ENCODE measurements around the gene CDKL4.

The CDKL4 gene

DNA sequence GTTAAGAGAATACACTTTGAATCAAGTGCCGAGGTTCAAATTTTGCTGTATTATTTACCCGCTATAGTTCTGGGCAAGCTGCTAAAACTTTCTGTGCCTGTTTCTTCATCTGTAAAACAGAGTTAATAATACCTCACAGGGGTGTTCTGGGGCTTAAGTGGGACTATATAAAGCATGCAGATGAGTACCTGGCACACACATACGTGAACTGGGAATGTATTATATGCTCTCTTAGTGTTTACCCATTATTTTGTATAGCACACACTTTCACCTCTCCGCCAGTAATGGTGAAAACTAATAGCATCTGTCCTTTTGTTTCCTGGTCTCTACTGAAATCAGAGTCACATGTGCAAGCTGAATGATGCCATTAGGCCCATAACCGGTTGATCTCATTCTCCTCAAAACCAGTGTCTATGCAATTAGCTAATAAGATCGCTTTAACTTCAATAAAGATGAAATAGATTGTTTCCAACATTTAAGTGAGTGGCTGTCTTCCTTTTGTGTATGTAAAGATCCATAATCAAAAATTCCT is 3.8 kb upstream of the CDKL4 start:
- Histone ChIP-seq H3K4me1 (ENCODE audit: control insufficient read depth, insufficient read depth, low read length) (no peaks in the 10 kb centered on the region), H3K27ac (ENCODE audit: extremely low read depth, low read depth, low read length) (no peak overlapping the region), H3K4me3 (ENCODE audit: low read depth, low read length) (no peak overlapping the region), H3K9me3 (ENCODE audit: control insufficient read depth, insufficient read depth, low read depth, low read length) (no peaks in the 10 kb centered on the region), H3K36me3 (ENCODE audit: control insufficient read depth in 2 of 2, insufficient read depth in 1 of 2, low read length in 2 of 2) (peaks cover 3 to 29% of the 10 kb centered on the region in 2 experiments; a peak in 2 of 3 replicates)
- ChIA-PET POLR2A (no interaction called here), CTCF (interaction anchor here (0.6 to 1.1 kb wide), 3 partner anchors 17 to 668 kb away, joined by 3 to 4 read pairs (median 4); no protein-coding TSS in a partner anchor)
- TF ChIP-seq OSR2 (tag by site-specific recombination; IDR thresholded peaks at IDR 0.05) (no peak), ZNF529 (tag by site-specific recombination; IDR thresholded peaks at IDR 0.05; ENCODE audit: insufficient replicate concordance) (no peak), SETDB1 (IDR thresholded peaks at IDR 0.05; ENCODE audit: insufficient read length, low read length) (no peak), ZSCAN23 (tag by site-specific recombination; IDR thresholded peaks at IDR 0.05) (no peak), ZNF677 (tag by site-specific recombination; IDR thresholded peaks at IDR 0.05) (no peak), ZNF585B (tag by site-specific recombination; IDR thresholded peaks at IDR 0.05) (no peak), MEIS1 (CRISPR knock-in tag; IDR thresholded peaks at IDR 0.05; ENCODE audit: borderline replicate concordance) (no peak), WT1 (tag by site-specific recombination; IDR thresholded peaks at IDR 0.05) (no peak), ZNF777 (tag by site-specific recombination; IDR thresholded peaks at IDR 0.05; ENCODE audit: borderline replicate concordance) (no peak)
- TF ChIP-seq, protein P1, sequence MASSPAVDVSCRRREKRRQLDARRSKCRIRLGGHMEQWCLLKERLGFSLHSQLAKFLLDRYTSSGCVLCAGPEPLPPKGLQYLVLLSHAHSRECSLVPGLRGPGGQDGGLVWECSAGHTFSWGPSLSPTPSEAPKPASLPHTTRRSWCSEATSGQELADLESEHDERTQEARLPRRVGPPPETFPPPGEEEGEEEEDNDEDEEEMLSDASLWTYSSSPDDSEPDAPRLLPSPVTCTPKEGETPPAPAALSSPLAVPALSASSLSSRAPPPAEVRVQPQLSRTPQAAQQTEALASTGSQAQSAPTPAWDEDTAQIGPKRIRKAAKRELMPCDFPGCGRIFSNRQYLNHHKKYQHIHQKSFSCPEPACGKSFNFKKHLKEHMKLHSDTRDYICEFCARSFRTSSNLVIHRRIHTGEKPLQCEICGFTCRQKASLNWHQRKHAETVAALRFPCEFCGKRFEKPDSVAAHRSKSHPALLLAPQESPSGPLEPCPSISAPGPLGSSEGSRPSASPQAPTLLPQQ (tag by site-specific recombination; IDR thresholded peaks at IDR 0.05) = no peak

DNA sequence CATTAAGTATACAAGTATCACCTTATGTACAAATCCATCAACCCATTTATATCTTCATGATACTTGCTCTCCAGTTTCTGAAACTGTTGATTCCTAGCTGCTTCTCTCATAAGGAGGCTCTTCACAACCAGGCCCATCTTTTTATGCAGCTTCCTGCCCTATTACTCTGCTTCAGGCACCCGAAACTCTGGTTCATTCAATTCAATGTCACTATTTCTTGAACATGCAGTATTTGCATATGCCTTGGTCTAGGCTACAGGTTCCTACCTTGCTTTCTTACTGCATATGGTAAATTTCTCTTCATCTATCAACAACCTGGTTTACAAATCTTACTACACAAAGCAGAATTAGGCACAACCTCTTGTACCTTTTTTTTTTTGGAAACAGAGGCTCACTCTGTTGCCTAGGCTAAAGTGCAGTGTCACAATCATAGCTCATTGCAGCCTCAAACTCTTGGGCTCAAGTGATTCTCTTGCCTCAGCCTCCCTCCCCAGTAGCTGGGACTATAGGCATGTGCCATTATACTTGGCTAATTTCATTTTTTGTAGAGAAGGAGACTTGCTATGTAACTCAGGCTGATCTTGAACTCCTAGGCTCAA is 2.7 kb upstream of the CDKL4 start:
- Histone ChIP-seq H3K4me3 (ENCODE audit: low read depth, low read length) (no peak overlapping the region), H3K27ac (ENCODE audit: extremely low read depth, low read depth, low read length) (no peak overlapping the region), H3K4me1 (ENCODE audit: control insufficient read depth, insufficient read depth, low read length) (no peaks in the 10 kb centered on the region), H3K36me3 (ENCODE audit: control insufficient read depth in 2 of 2, insufficient read depth in 1 of 2, low read length in 2 of 2) (peaks cover 3 to 18% of the 10 kb centered on the region in 2 experiments; a peak in 2 of 3 replicates), H3K9me3 (ENCODE audit: control insufficient read depth, insufficient read depth, low read depth, low read length) (no peaks in the 10 kb centered on the region)
- ChIA-PET POLR2A (no interaction called here), CTCF (interaction anchor here (0.6 to 1.5 kb wide), 3 partner anchors 17 to 203 kb away, joined by 3 to 4 read pairs (median 3); no protein-coding TSS in a partner anchor)
- no peak for TF ChIP-seq ZNF280D (tag by site-specific recombination; IDR thresholded peaks at IDR 0.05)
- TF ChIP-seq ZSCAN30 (tag by site-specific recombination; IDR thresholded peaks at IDR 0.05) = no peak
- TF ChIP-seq, protein P2, sequence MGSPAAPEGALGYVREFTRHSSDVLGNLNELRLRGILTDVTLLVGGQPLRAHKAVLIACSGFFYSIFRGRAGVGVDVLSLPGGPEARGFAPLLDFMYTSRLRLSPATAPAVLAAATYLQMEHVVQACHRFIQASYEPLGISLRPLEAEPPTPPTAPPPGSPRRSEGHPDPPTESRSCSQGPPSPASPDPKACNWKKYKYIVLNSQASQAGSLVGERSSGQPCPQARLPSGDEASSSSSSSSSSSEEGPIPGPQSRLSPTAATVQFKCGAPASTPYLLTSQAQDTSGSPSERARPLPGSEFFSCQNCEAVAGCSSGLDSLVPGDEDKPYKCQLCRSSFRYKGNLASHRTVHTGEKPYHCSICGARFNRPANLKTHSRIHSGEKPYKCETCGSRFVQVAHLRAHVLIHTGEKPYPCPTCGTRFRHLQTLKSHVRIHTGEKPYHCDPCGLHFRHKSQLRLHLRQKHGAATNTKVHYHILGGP (tag by site-specific recombination; IDR thresholded peaks at IDR 0.05) = no peak
- no peak for TF ChIP-seq ZNF214 (tag by site-specific recombination; IDR thresholded peaks at IDR 0.05; ENCODE audit: borderline replicate concordance)
- no peak for TF ChIP-seq OSR2 (tag by site-specific recombination; IDR thresholded peaks at IDR 0.05)
- no peak for TF ChIP-seq ZNF704 (tag by site-specific recombination; IDR thresholded peaks at IDR 0.05)
- TF ChIP-seq ZBTB26 (tag by site-specific recombination; optimal IDR thresholded peaks at IDR 0.05) = no peak
- TF ChIP-seq, protein P3, sequence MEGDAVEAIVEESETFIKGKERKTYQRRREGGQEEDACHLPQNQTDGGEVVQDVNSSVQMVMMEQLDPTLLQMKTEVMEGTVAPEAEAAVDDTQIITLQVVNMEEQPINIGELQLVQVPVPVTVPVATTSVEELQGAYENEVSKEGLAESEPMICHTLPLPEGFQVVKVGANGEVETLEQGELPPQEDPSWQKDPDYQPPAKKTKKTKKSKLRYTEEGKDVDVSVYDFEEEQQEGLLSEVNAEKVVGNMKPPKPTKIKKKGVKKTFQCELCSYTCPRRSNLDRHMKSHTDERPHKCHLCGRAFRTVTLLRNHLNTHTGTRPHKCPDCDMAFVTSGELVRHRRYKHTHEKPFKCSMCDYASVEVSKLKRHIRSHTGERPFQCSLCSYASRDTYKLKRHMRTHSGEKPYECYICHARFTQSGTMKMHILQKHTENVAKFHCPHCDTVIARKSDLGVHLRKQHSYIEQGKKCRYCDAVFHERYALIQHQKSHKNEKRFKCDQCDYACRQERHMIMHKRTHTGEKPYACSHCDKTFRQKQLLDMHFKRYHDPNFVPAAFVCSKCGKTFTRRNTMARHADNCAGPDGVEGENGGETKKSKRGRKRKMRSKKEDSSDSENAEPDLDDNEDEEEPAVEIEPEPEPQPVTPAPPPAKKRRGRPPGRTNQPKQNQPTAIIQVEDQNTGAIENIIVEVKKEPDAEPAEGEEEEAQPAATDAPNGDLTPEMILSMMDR (tag by site-specific recombination; IDR thresholded peaks at IDR 0.05) = no peak
- no peak for TF ChIP-seq ZNF423 (tag by site-specific recombination; IDR thresholded peaks at IDR 0.05)
- no peak for TF ChIP-seq ZNF76 (tag by site-specific recombination; IDR thresholded peaks at IDR 0.05; ENCODE audit: borderline replicate concordance, low read depth)
- TF ChIP-seq, protein P4, sequence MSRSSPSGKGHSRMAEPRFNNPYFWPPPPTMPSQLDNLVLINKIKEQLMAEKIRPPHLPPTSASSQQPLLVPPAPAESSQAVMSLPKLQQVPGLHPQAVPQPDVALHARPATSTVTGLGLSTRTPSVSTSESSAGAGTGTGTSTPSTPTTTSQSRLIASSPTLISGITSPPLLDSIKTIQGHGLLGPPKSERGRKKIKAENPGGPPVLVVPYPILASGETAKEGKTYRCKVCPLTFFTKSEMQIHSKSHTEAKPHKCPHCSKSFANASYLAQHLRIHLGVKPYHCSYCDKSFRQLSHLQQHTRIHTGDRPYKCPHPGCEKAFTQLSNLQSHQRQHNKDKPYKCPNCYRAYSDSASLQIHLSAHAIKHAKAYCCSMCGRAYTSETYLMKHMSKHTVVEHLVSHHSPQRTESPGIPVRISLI (tag by site-specific recombination; IDR thresholded peaks at IDR 0.05) = no peak
